HG02852 (cell line): ENCODE results near the gene NME2.
"Not testable (repeated sequence)": the region's sequence is repeated elsewhere in the genome, so short reads cannot be mapped to it uniquely, and the experiment has no call there.

Experiments used
- ATAC-seq: cut with Tn5 transposase; IDR thresholded peaks from one replicate; pipeline ENCODE4 v1.9.1; 2021; ENCODE audit warnings: mild to moderate bottlenecking, moderate library complexity; ENCODE audit not compliant: unreplicated experiment

NME2 gene

GRCh38 chr17:51166198-51166986 is at the start of gene NME2:
Gene NME2, plus strand, starts transcription at chr17:51166411. Its CDS starts 420 bp downstream, at chr17:51166831.
- ATAC-seq: peak; percentile 87

GRCh38 chr17:51118330-51119195 is 47.6 kb upstream of the NME2 start:
- ATAC-seq: no peak

- peak; percentile 26 for ATAC-seq
Observed at GRCh38 chr17:51119415-51120356, 46.5 kb upstream of the NME2 start.

- peak; percentile 32 for ATAC-seq
Observed at GRCh38 chr17:51120357-51120738, 45.9 kb upstream of the NME2 start.

- ATAC-seq: peak; percentile 69
Observed at GRCh38 chr17:51120739-51121619, 45.2 kb upstream of the NME2 start, which contains the start of gene SPAG9. Gene SPAG9, minus strand, starts transcription at chr17:51120868. Its CDS starts 212 bp downstream, at chr17:51120656.

- peak; percentile 33 for ATAC-seq
Observed at GRCh38 chr17:51121620-51122472, 44.4 kb upstream of the NME2 start.

- not testable (repeated sequence) for ATAC-seq
Observed at GRCh38 chr17:51122473-51123115, 43.6 kb upstream of the NME2 start.

GRCh38 chr17:51124640-51125503 is 41.3 kb upstream of the NME2 start:
- no peak for ATAC-seq

- no peak for ATAC-seq
Observed at GRCh38 chr17:51128076-51128475, 38.1 kb upstream of the NME2 start.

GRCh38 chr17:51132964-51133319 is 33.3 kb upstream of the NME2 start:
- no peak for ATAC-seq

GRCh38 chr17:51133365-51133764 is 32.8 kb upstream of the NME2 start:
- no peak for ATAC-seq

GRCh38 chr17:51135956-51136355 is 30.3 kb upstream of the NME2 start:
- ATAC-seq: no peak

GRCh38 chr17:51142597-51142996 is 23.6 kb upstream of the NME2 start:
- no peak for ATAC-seq

GRCh38 chr17:51144266-51145022 is 21.8 kb upstream of the NME2 start:
- ATAC-seq: no peak

GRCh38 chr17:51147650-51148049 is 18.6 kb upstream of the NME2 start:
- ATAC-seq: no peak

GRCh38 chr17:51149163-51149562 is 17.0 kb upstream of the NME2 start:
- no peak for ATAC-seq

- no peak for ATAC-seq
Observed at GRCh38 chr17:51150932-51151331, 15.3 kb upstream of the NME2 start.
